M059J (cell line): ENCODE data around the gene CTBP2. TPM values are rescaled to one million over a fixed set of nuclear protein-coding genes. Genes with fewer than 3 reads are reported as not detected.

Experiments used
- DNase-seq: peaks from one replicate; pipeline ENCODE4 v3.0.0-alpha.2; 2012; ENCODE audit warnings: low read depth
- total RNA-seq: library from RNA; depleted of rRNA; stranded (reverse); fragments of >200 nt; shearing (Covaris generic); gene quantifications from 2 replicates; pipeline ENCODE4 v1.2.3, GENCODE V29; 2014; rRNA removed

Gene CTBP2
- total RNA-seq, 1 experiment from 2014 or later: 55.5 TPM

DNA sequence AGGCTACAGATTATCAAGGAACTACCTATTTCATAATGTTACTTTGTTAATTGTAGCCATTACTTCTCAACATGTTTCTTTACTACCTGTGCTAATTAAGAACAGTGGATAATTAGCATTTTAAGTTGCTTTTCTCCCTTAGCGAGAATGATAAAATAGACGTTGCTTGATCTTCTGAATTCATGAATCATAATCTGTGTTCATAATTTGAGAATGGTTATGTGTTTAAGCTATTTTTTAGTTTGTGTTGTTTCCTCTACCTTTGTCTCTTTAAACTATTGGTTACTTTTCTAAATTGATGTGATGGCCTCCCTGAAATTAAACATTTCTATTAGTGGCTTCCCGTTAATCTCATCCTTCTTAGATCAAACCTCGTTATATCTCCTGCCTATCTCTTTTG lies 218.5 kb downstream of the CTBP2 start, which contains the start of gene ZRANB1:
Gene ZRANB1, plus strand, starts transcription at position 301 of the 400 bp plus-strand sequence. CDS start 371 bp downstream, outside the sequence.
- no peak for DNase-seq

DNA sequence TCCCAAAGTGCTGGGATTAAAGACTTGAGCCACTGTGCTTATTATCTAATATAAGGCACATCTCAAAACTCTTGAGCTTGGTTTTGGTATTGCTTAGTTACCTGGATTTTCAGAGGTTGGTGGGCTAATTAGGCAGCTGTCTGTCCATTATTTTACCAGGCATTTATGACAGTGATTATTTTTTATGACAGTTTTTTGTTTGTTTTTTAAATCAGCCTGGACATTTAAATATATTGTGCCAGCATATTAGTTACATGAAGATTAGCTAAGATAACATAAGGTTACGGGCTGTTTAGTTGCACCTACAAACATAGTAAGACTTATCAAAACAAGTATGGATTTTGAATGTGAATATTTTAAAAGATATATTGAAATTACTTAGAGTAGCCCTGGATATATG lies 221.1 kb downstream of the CTBP2 start:
- no peak for DNase-seq

DNA sequence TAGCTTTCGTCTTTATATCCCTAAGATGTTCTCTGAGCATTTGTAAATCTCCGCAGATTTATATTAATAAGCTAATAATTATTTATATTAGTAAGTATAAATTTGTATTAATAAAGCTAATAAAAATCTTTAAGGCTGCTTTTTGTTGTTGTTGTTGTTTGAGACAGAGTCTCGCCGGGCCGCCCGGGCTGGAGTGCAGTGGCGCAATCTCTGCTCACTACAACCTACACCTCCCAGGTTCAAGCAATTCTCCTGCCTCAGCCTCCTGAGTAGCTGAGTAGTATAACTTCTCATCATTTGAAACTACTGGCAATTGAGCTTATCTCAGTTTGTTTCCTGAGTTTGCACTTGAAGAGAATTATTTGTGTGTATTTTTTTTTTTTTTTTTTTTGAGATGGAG lies 223.6 kb downstream of the CTBP2 start:
- DNase-seq: no peak

DNA sequence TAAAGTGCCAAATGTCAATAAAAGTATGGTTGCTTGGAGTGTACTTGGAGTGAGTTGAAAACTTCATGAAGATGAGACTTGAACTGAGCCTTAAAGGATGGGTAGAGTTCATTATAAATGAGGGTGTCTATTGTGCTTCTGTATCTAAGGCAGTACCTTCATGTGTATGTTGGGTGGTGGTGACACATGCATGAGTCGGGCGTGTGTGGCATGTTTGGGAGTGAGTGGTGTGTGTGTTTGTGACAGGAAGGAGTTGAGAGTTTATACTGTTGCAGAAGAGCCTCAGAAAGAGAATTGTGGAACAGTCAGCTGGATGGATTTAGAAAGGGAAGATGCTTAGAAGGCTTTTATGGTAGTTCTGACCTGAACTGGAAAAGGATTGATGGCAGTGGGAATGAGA lies 224.4 kb downstream of the CTBP2 start:
- peak; percentile 38 for DNase-seq

Other genes starting within 250 kb of the CTBP2 start
- gene ZRANB1, start 218.4 kb downstream of the CTBP2 start, total RNA-seq: 14.2 and 17.1 TPM in 2 replicates